ENCODE data around the gene DIPK1B.
"Not testable (repeated sequence)": the region's sequence is repeated elsewhere in the genome, so short reads cannot be mapped to it uniquely, and the experiment has no call there.

Gene DIPK1B

GRCh38 chr9:136698635-136699246 is 13.6 kb upstream of the DIPK1B start:
- DNase-seq (ENCODE audit: low spot score) = no peak

- DNase-seq (ENCODE audit: low spot score) = no peak
Measured at GRCh38 chr9:136700304-136700703, 12.1 kb upstream of the DIPK1B start.

GRCh38 chr9:136700959-136701667 is 11.3 kb upstream of the DIPK1B start:
- no peak for DNase-seq (ENCODE audit: low spot score)

GRCh38 chr9:136701668-136702053 is 10.7 kb upstream of the DIPK1B start:
- DNase-seq (ENCODE audit: low spot score) = no peak

GRCh38 chr9:136703276-136703860 is 9.0 kb upstream of the DIPK1B start:
- no peak for DNase-seq (ENCODE audit: low spot score)

GRCh38 chr9:136704741-136705140 is 7.6 kb upstream of the DIPK1B start:
- DNase-seq (ENCODE audit: low spot score) = not testable (repeated sequence)

- no peak for DNase-seq (ENCODE audit: low spot score)
Measured at GRCh38 chr9:136705564-136705963, 6.8 kb upstream of the DIPK1B start.

- no peak for DNase-seq (ENCODE audit: low spot score)
Measured at GRCh38 chr9:136707011-136707410, 5.4 kb upstream of the DIPK1B start.

GRCh38 chr9:136707849-136708517 is 4.4 kb upstream of the DIPK1B start:
- no peak for DNase-seq (ENCODE audit: low spot score)

GRCh38 chr9:136709454-136710109 is 2.8 kb upstream of the DIPK1B start:
- DNase-seq (ENCODE audit: low spot score) = no peak

GRCh38 chr9:136710543-136710942 is 1.8 kb upstream of the DIPK1B start:
- DNase-seq (ENCODE audit: low spot score) = no peak

- DNase-seq (ENCODE audit: low spot score) = not testable (repeated sequence)
Measured at GRCh38 chr9:136711219-136711648, 1.1 kb upstream of the DIPK1B start.

GRCh38 chr9:136712690-136713544 is 545 bp downstream of the DIPK1B start:
- DNase-seq (ENCODE audit: low spot score) = no peak

- no peak for DNase-seq (ENCODE audit: low spot score)
Measured at GRCh38 chr9:136713550-136713949, 1.2 kb downstream of the DIPK1B start.

- no peak for DNase-seq (ENCODE audit: low spot score)
Measured at GRCh38 chr9:136714096-136714892, 1.9 kb downstream of the DIPK1B start.

GRCh38 chr9:136714893-136715274 is 2.5 kb downstream of the DIPK1B start:
- DNase-seq (ENCODE audit: low spot score) = no peak

- DNase-seq (ENCODE audit: low spot score) = no peak
Measured at GRCh38 chr9:136717399-136717798, 5.0 kb downstream of the DIPK1B start.

GRCh38 chr9:136718345-136719194 is 6.2 kb downstream of the DIPK1B start:
- no peak for DNase-seq (ENCODE audit: low spot score)

GRCh38 chr9:136719195-136719880 is 7.0 kb downstream of the DIPK1B start:
- no peak for DNase-seq (ENCODE audit: low spot score)

Data from GM03348 (cell line).